ENCODE results near the gene GMIP.
A peak's percentile ranks its signal among the peaks of the same experiment; 100 is the strongest.
"Not testable (repeated sequence)": the region's sequence is repeated elsewhere in the genome, so short reads cannot be mapped to it uniquely, and the experiment has no call there.

The GMIP gene

GRCh38 chr19:19643158-19644053, at the start of gene GMIP:
Gene GMIP, minus strand, starts transcription at chr19:19643657. Its CDS starts 128 bp downstream, at chr19:19643529.
- peak; percentile 85 for DNase-seq

- DNase-seq, result no peak
Observed at GRCh38 chr19:19691683-19692082, 48.2 kb upstream of the GMIP start.

- DNase-seq, result not testable (repeated sequence)
Observed at GRCh38 chr19:19689023-19689422, 45.6 kb upstream of the GMIP start.

- no peak for DNase-seq
Observed at GRCh38 chr19:19687090-19687489, 43.6 kb upstream of the GMIP start.

- DNase-seq, result no peak
Observed at GRCh38 chr19:19686580-19686979, 43.1 kb upstream of the GMIP start.

DNA sequence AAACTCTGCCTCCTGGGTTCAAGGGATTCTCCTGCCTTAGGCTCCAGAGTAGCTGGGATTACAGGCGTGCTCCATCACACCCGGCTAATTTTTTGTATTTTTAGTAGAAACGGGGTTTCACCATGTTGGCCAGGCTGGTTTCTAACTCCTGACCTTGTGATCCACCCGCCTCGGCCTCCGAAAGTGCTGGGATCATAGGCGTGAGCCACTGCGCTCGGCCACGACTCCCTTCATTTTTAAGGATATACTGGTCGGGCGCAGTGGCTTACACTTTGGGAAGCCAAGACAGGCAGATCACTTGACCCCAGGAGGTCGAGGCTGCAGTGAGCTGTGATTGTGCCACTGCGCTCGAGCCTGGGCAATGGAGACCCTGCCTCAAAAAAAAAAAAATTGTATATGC, 42.7 kb upstream of the GMIP start:
- DNase-seq, result not testable (repeated sequence)

DNA sequence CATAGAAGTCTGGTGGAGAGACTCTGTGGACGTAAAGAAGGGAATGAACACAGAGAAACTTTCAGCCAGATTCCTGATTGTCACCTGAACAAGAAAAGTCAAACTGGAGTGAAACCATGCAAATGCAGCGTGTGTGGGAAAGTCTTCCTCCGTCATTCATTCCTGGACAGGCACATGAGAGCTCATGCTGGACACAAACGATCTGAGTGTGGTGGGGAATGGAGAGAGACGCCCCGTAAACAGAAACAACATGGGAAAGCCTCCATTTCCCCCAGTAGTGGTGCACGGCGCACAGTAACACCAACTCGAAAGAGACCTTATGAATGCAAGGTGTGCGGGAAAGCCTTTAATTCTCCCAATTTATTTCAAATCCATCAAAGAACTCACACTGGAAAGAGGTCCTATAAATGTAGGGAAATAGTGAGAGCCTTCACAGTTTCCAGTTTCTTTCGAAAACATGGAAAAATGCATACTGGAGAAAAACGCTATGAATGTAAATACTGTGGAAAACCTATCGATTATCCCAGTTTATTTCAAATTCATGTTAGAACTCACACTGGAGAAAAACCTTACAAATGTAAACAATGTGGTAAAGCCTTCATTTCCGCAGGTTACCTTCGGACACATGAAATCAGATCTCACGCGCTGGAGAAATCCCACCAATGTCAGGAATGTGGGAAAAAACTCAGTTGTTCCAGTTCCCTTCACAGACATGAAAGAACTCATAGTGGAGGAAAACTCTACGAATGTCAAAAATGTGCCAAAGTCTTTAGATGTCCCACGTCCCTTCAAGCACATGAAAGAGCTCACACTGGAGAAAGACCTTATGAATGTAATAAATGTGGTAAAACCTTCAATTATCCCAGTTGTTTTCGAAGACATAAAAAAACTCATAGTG, 36.0 kb upstream of the GMIP start:
- no peak for DNase-seq

DNA sequence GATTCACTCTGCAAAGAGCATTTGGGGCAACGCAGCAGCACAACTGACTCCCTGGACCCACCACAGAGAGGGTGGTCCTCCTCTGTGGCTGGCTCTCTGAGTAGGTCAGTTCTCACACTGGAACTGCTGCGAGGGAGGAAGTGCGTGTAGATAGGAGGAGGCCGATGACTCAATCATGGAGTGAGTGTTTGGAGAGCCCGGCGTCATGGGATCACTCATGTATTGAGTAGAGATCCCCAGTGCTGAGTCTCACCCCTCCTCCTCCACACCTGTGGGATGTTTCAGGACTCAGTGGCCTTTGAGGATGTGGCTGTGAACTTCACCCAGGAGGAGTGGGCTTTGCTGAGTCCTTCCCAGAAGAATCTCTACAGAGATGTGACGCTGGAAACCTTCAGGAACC, 34.1 kb upstream of the GMIP start:
- DNase-seq, result no peak

DNA sequence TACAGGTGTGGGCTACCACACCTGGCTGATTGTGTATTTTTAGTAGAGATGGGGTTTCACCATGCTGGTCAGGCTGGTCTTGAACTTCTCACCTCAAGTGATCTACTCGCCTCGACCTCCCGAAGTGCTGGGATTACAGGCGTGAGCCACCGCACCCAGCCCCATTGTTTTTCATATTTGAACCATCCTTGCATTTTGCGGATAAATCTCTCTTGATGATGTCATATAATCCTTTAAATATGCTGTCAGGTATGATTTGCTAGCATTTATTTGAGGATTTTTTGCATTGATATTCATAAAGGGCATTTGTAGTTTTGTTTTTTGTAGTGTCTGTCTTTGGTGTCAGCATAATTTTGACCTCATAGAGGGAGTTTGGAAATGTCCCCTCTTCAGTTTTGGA, 30.9 kb upstream of the GMIP start:
- no peak for DNase-seq

DNA sequence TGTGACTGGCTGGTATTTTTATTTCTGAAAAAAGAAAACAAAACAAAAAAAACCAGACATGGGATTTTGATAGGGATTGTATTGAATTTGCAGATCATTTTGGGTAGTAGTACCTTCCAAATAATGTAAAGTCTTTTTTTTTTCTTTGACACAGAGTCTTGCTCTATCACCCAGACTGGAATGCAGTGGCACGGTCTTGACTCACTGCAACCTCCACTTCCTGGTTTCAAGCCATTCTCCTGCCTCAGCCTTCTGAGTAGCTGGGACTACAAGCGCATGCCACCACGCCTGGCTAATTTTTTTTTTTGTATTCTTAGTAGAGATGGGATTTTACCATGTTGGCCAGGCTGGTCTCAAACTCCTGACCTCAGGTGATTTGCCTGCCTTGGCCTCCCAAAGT, 29.4 kb upstream of the GMIP start:
- no peak for DNase-seq

DNA sequence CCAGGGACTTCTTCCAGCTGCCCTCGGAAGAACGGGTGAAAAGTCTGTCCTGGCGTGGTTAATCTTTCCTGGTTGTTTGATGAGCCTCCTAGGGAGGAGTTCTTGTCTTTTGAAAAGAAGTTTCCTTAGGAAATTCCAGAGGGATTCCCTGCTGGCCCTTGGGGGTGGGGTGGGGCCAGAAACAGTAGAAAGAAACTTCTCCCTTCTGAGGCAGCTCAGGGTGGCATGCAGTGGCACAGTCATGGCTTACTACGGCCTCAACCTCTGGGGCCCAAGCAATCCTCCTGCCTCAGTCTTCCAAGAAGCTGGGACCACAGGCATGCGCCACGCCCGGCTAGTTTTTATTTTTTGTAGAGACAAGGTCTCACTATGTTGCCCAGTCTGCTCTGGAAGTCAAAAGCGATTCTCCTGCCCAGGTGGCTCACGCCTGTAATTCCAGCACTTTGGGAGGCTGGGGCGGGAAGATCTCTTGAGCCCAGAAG, 26.7 kb upstream of the GMIP start:
- DNase-seq, result no peak

DNA sequence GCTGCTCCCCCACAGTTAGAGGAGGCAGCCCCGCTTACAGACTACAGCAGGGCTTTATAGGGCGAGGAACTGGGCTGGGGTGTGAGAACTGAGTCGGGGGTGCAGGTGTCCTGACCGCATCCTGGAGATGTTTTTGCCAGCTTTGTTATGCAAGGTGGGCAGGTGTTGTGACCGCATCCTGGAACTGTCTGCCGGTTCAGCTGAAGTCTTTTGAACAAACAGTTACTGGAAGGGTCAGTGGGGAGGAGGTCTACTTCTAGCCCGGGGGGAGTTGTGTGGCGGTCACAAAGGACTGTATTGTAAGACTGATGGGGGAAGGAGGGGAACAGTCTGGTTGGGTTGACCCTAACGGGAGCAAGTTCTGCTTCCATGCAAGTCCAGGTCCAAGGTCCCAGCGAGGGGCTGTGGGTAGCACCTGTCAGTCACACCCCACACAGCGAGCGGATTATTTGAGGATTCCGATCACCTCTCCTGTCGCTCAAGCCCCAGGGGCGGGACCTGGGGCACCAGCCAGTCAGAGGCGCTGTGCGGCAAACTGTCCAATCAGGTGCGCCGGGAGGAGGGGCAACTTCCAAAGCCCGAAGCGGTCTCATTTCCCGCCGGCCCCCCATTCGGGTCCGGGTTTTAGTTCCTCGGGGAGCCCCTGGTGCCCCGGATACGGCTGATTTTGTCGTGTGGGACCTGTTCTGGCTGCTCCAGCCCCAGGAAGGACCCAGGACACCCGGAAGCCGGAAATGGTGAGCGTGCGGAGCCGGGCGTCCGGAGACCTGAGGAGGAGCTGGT, 25.0 kb upstream of the GMIP start, which contains the start of gene ZNF101:
Gene ZNF101, plus strand, starts transcription at position 610 of the 783 bp plus-strand sequence. Its CDS starts 125 bp downstream, at position 735.
- DNase-seq, result peak; percentile 94

DNA sequence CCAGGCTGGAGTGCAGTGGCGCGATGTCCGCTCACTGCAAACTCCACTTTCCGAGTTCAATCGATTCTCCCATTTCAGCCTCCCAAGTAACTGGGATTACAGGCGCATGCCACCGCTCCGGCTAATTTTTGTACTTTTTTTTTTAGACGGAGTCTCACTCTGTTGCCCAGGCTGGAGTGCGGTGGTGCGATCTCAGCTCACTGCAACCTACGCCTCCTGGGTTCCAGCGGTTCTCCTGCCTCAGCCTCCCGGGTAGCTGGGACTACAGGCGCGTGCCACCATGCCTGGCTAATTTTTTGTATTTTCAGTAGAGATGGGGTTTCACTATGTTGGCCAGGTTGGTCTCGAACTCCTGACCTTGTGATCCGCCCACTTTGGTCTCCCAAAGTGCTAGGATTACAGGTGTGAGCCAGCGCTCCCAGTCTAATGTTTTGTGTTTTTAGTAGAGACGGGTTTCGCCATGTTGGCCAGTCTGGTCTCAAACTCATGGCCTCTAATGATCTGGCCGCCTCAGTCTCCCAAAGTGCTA, 22.0 kb upstream of the GMIP start:
- not testable (repeated sequence) for DNase-seq

DNA sequence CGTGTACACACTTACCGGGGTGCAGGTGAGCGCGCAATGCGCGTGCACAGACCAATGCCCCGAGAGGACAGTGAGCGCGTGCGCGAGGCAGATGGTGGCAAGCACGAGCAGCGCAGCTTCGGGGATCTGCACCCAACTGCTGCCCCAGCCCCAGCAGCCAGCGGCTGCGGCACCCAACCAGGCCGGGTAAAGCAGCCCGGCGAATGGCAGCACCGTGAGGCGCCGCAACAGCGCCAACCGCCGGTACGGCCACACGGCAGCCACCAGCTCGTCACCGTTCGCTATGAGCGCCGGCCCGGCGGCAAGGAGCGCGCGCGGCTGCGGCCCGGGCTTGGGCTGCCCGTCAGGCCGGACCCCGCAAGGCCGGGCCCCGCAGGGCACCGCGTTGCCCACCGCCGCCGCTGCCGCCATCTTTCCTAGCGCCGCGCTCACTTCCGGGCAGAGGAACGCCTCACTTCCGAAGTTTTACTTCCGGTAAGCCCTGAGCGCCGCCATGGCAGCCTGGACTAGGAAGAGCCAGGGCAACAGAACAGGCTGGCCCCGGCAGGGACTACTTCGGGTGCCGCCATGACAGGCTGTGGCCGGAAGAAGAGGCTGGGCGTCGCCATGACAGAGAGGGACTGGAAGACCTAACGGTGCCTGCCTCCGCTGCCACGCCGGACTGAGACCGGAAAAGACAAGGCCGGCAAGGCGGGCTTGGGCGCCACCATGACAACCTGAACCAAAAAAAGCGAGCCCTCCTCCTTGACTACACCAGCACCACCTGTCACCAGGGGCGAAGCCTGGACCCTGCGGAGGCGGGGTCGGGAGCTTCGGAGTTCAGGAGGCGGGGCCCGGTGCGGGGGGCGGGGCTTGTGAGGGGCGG, 20.0 kb upstream of the GMIP start, which contains the start of gene ATP13A1:
Gene ATP13A1, minus strand, starts transcription at position 421 of the 865 bp plus-strand sequence. Its CDS starts 10 bp downstream, at position 411.
- peak; percentile 98 for DNase-seq

- no peak for DNase-seq
Observed at GRCh38 chr19:19662871-19663255, 19.4 kb upstream of the GMIP start.

- DNase-seq, result peak; percentile 21
Observed at GRCh38 chr19:19662344-19662743, 18.9 kb upstream of the GMIP start.

GRCh38 chr19:19661675-19662251, 18.3 kb upstream of the GMIP start:
- peak; percentile 33 for DNase-seq

GRCh38 chr19:19661141-19661674, 17.8 kb upstream of the GMIP start:
- DNase-seq, result no peak

DNA sequence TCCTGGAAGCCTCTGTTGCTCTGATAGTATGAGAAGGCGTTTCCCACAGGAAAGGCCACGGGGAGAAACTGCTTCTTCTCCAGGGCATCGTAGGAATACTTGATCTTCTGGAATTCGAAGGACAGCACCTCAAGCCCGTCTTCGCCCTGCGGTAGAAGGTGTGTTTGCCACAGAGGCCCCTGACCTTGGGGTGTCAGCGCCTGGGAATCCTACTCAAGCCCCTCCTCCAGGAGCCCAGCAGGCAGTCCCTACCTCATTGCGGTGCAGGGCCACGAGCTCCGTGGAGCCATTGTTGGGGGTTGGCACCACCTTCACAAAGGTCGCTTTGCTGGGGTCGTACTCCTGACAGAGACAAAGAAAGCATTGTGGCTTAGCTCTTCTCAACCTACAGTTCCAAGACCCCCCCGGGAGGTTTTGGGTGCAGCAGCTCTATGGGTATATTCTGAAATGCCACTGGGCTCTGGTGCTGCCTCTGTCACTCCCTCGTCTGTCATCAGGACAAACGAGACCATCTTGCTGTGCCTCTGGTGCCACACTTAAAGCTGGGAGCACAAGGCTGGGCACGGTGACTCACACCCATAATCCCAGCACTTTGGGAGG, 16.3 kb upstream of the GMIP start:
- DNase-seq, result no peak

DNA sequence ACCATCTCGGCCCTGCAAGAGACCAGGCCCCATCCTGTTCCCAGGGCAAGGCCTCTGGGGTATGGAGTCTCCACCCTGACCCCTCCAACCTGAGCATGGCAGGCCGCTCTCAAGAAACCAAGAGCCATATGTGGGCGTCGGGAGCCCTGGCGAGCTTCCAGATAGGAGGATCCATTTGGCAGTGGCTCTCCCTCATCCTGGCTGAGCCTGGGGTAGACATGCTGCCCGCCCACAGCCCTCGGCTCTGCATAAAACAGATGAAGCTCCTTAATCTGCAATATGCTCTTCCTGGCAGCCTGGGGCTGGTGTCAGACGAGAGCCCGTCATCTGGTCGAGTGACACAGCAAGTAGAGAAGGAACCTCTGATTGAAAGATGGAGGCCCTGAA, 13.9 kb upstream of the GMIP start:
- DNase-seq, result peak; percentile 30

All from femur (tissue), 1 donor.